Fibroblast of villous mesenchyme (primary cell): Measurements from ENCODE around the gene STAP1. TPM values are rescaled to one million over a fixed set of nuclear protein-coding genes. Genes with fewer than 3 reads are reported as not detected.

Source experiments
- DNase-seq: peaks from one replicate; pipeline ENCODE4 v3.0.0-alpha.2; 2010; ENCODE audit warnings: low read depth
- H3K4me3 ChIP-seq: 2 replicates; pipeline ENCODE4 v1.5.1; 2011; ENCODE audit warnings: low read depth, mild to moderate bottlenecking, low read length
- total RNA-seq: library from RNA; depleted of rRNA; stranded (reverse); fragments of >200 nt; gene quantifications from 2 replicates; pipeline ENCODE4 v1.2.3, GENCODE V29; 2012
- TF ChIP-seq, protein P1 (sequence below): IDR thresholded peaks from 2 replicates; pipeline ENCODE4 v1.5.1; 2012; ENCODE audit warnings: low read depth, mild to moderate bottlenecking, low read length; ENCODE audit not compliant: insufficient read depth

STAP1 gene
- total RNA-seq, 1 donor, result not detected

DNA sequence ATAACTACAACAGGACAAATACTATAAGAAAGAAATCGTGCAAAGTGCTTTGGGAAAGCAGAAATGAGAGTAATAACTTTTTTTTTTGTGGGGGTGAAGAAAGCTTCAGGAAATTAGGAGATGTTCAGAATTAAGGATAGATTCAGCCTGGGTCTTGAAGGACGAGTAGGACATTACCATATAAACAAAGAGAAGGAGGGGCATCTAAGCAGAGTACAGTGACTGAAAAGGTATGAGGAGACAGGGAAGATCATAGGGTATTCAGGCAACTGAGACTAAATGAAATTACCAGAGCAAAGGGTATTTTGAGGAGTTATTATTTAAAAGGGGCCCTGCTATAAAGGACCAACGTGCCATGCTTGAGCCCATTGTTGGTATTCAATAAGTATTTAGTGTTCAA lies 3.1 kb upstream of the STAP1 start:
- no peak for DNase-seq
- TF ChIP-seq, protein P1, sequence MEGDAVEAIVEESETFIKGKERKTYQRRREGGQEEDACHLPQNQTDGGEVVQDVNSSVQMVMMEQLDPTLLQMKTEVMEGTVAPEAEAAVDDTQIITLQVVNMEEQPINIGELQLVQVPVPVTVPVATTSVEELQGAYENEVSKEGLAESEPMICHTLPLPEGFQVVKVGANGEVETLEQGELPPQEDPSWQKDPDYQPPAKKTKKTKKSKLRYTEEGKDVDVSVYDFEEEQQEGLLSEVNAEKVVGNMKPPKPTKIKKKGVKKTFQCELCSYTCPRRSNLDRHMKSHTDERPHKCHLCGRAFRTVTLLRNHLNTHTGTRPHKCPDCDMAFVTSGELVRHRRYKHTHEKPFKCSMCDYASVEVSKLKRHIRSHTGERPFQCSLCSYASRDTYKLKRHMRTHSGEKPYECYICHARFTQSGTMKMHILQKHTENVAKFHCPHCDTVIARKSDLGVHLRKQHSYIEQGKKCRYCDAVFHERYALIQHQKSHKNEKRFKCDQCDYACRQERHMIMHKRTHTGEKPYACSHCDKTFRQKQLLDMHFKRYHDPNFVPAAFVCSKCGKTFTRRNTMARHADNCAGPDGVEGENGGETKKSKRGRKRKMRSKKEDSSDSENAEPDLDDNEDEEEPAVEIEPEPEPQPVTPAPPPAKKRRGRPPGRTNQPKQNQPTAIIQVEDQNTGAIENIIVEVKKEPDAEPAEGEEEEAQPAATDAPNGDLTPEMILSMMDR, result no peak
- H3K4me3 ChIP-seq, result no peak overlapping the region

DNA sequence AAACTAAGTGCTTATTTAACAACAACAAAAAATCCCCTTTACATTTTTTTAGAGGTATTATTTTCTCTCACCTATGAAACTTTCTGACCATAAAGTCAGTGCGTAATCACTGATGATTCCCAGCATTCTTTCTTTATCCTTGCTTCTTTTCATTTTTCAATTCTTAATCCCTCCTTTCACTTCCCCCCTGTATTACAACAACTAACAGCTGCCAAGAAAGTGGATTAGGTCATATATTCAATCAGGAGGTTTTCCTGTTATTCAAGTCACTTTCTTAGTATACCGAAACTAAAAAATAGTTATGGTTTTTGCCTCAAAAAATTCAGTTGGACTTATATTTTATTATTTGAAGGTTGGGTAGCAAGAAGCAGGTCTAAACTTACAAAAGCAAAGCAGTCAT lies 2.1 kb upstream of the STAP1 start:
- no peak overlapping the region for H3K4me3 ChIP-seq
- no peak for DNase-seq
- TF ChIP-seq, protein P1, result no peak

DNA sequence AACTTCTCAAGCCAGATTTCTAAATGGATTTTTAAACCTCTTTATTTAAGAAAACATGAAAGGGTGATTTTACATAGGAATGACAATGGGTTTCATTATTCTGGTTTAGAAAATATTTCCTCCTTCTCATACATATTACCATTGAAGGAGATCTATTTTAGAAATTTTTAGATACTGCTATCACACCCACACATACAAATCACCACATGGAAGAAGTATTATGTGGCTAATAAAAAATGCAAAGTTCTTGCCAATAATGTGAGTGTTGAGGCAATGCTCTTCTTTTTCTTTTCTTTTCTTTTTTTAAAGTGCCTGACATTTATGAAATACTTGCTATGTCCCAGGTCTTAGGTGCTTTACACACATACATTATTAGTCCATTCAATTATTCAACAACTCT lies 6.8 kb downstream of the STAP1 start:
- DNase-seq, result no peak
- H3K4me3 ChIP-seq, result no peak overlapping the region
- TF ChIP-seq, protein P1, result no peak

DNA sequence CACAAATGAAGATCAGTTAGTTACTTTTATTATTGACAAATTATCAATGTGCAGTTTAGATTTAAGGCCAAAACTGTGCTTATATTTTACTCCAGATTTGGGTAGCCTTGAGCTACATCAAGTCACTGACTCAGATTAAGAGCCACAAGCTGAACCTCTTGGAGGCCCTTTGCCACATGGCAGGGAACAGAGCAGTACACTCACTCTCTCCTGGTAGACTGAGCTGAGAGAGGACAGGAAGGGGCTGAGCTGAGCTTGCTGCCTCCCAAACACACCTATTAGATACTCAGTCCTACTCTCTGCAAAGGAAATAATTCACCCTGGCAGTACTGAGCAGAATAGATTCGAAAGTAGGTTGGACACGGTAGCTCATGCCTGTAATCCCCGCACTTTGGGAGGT lies 7.8 kb downstream of the STAP1 start:
- TF ChIP-seq, protein P1, result no peak
- no peak for DNase-seq
- no peak overlapping the region for H3K4me3 ChIP-seq

DNA sequence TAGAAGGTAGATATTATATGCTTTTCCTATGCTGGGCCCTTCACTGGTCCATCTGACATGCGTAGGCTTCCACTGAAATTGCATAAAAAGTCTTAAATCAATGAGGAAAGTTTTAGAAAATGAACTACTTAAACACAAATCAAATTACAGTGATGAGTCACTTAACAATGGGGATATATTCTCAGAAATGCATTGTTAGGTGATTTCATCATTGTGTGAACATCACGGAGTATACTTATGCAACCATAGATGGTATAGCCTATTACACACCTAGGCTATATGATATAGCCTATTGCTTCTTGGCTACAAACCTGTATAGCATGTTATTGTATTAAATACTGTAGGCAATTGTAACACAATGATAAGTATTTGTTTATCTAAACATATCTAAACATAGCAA lies 10.3 kb downstream of the STAP1 start:
- H3K4me3 ChIP-seq, result no peak overlapping the region
- no peak for DNase-seq
- TF ChIP-seq, protein P1, result no peak

DNA sequence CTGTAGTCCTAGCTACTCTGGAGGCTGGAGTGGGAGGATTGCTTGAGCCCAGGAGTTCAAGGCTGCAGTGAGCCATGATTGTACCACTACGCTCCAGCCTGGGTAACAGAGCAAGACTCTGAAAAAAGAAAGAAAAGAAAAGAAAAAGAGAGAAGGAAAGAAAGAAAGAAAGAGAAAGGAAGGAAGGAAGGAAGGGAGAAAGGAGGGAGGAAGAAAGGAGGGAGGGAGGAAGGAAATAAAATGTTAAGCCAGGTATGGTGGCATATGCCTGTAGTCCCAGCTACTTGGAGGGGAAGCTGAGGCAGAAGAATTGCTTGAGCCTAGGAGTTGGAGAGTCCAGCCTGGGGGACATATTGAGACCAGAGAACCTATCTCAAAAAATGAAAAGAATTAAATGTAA lies 12.0 kb downstream of the STAP1 start:
- DNase-seq, result no peak
- TF ChIP-seq, protein P1, result no peak
- no peak overlapping the region for H3K4me3 ChIP-seq

DNA sequence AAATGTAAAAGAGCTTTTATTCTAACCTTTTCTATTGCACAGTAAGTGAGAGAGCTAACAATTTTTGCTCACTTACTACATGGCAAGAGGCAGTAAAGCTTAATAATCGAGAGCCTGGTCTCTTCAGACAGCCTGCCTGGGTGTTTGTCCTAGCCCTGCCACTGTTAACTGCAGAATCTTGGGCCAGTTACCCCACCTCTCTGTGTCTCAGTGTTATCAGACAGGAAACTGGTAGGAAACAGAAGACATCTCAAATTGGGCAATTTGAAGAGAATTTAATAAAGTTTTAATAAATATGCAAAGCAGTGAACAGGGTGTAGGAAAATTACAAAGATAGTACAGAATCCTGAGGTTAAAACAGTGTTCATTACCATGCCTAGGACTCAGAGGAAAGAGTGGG lies 13.4 kb downstream of the STAP1 start:
- no peak for DNase-seq
- no peak overlapping the region for H3K4me3 ChIP-seq
- TF ChIP-seq, protein P1, result no peak
